MCF 10A (cell line): ENCODE measurements around the gene CD47. TPM values are rescaled to one million over a fixed set of nuclear protein-coding genes. Genes with fewer than 3 reads are reported as not detected.

ENCODE experiments used
- BruUV-seq: library from RNA; stranded (reverse); fragments of 400-500 nt; replicated peaks from 2 replicates; lab custom pipeline; 2021; lab: Mats Ljungman, UMichigan
- CTCF ChIA-PET: fragments of 300-600 bp; sonication (Branson Sonifier 250); formaldehyde crosslinking; extraction: SDS; loops from one replicate; lab custom pipeline; 2021; ENCODE audit warnings: antibody characterized with exemption, inconsistent platforms; lab: Yijun Ruan, JAX
- POLR2A ChIA-PET: fragments of 300-600, 350-650 bp; sonication (Branson Sonifier 250); formaldehyde crosslinking; extraction: SDS; loops from one replicate; lab custom pipeline; 2020; ENCODE audit warnings: antibody characterized with exemption, inconsistent platforms; lab: Yijun Ruan, JAX
- DNase-seq: peaks from one replicate; pipeline ENCODE4 v3.0.0-alpha.2; 2018; ENCODE audit not compliant: unreplicated experiment
- H3K27ac Mint-ChIP-seq: one replicate; pipeline ENCODE4 v1.8.0; 2022; ENCODE audit warnings: mild to moderate bottlenecking, low read depth, mixed read lengths; ENCODE audit not compliant: unreplicated experiment
- H3K27me3 Mint-ChIP-seq: one replicate; pipeline ENCODE4 v1.8.0; 2022; ENCODE audit warnings: mixed read lengths; ENCODE audit not compliant: insufficient read depth, unreplicated experiment
- H3K36me3 Mint-ChIP-seq: one replicate; pipeline ENCODE4 v1.8.0; 2022; ENCODE audit warnings: mild to moderate bottlenecking, moderate library complexity, mixed read lengths; ENCODE audit not compliant: insufficient read depth, unreplicated experiment
- H3K4me1 Mint-ChIP-seq: one replicate; pipeline ENCODE4 v1.8.0; 2022; ENCODE audit warnings: mixed read lengths; ENCODE audit not compliant: insufficient read depth, unreplicated experiment
- H3K4me3 Mint-ChIP-seq: one replicate; pipeline ENCODE4 v1.8.0; 2022; ENCODE audit warnings: mild to moderate bottlenecking, moderate library complexity, mixed read lengths; ENCODE audit not compliant: unreplicated experiment
- H3K9me3 Mint-ChIP-seq: one replicate; pipeline ENCODE4 v1.8.0; 2022; ENCODE audit warnings: mixed read lengths; ENCODE audit not compliant: unreplicated experiment
- intact Hi-C: fragments of 100-400 bp; cut with micrococcal nuclease; formaldehyde crosslinking; loops from 2 replicates; pipeline ENCODE4 v1.14.1; 2022
- total RNA-seq: library from RNA; stranded (reverse); gene quantifications from 2 replicates; pipeline ENCODE4 v1.2.3, GENCODE V29; 2022
- TF ChIP-seq, protein P1 (sequence below): fragments of 200-600 bp; IDR thresholded peaks from one replicate; pipeline ENCODE4 v1.8.0; 2022; ENCODE audit warnings: antibody characterized with exemption, mild to moderate bottlenecking; ENCODE audit not compliant: unreplicated experiment

Gene CD47
- total RNA-seq, 1 experiment from 2014 or later = 28.5 TPM

DNA sequence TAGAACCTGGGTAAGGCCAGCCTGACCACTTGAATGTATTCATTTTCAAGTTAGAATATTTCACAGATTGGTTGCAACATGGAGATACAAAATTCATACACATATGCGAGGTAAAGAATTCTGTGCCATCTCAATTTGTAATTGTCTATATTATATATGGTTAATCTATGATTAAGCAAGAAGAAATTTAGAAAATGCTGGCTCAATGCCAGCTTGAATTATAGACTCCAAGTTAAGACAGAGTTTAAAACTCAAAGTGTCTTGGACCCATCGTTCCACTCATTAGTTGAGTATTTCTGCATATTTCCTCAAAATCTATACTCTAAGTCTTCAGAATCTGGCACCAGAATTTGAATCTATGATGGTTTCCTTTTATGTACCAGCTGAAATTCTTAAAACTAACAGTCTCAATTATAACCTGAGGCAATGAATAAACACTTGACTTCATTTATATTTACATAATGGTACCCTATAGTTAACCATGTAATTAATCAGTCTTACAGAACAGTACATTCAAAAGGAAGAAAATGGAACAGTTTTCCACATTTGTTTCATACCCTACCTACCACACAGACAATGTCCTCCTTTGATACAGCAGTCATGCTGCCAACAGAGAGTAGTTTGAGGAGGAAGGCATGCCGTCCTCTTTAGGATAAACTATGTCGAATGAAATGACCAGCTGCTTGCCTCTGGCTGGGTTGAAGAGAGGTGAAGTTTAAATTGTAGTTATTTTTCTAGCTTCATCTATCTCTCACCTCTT is 95.7 kb downstream of the CD47 start:
- ChIA-PET POLR2A (interaction anchor here (0.6 to 3.0 kb wide), 2 partner anchors 8 to 122 kb away, joined by 3 to 14 read pairs; no protein-coding TSS in a partner anchor), CTCF (no interaction called here)
- peak; percentile 24 for DNase-seq
- Mint-ChIP-seq H3K27ac (no peak overlapping the region), H3K4me1 (peaks cover 30% of the 10 kb centered on the region), H3K36me3 (no peaks in the 10 kb centered on the region), H3K27me3 (no peaks in the 10 kb centered on the region), H3K9me3 (no peaks in the 10 kb centered on the region), H3K4me3 (no peak overlapping the region)
- intact Hi-C loops = no loop called here
- BruUV-seq = no TSS peak
- TF ChIP-seq, protein P1, sequence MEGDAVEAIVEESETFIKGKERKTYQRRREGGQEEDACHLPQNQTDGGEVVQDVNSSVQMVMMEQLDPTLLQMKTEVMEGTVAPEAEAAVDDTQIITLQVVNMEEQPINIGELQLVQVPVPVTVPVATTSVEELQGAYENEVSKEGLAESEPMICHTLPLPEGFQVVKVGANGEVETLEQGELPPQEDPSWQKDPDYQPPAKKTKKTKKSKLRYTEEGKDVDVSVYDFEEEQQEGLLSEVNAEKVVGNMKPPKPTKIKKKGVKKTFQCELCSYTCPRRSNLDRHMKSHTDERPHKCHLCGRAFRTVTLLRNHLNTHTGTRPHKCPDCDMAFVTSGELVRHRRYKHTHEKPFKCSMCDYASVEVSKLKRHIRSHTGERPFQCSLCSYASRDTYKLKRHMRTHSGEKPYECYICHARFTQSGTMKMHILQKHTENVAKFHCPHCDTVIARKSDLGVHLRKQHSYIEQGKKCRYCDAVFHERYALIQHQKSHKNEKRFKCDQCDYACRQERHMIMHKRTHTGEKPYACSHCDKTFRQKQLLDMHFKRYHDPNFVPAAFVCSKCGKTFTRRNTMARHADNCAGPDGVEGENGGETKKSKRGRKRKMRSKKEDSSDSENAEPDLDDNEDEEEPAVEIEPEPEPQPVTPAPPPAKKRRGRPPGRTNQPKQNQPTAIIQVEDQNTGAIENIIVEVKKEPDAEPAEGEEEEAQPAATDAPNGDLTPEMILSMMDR = no peak

DNA sequence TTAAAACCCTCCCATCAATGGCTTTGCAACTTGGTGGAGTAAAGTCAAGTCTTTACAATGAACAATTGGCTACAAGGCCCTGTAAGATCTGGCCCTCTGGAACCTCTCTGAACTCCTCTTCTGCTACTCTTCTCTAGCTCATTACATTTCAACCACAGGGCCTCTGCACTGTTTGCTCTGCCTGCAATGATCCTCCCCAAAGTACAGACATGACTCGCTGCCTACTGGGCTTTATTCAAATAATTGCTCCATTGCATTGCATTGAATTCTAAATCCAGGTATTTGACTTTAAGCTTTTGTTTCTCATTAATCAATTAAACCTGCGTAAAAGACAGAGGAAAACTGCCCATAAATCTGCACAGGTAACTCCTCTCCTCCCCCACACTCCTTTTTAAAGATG is 96.7 kb downstream of the CD47 start:
- no peak overlapping the region for H3K4me3 Mint-ChIP-seq
- intact Hi-C loops = no loop called here
- BruUV-seq = no TSS peak
- H3K4me1 Mint-ChIP-seq = peaks cover 30% of the 10 kb centered on the region
- no peak for DNase-seq
- ChIA-PET CTCF (interaction anchor here (1.0 to 1.2 kb wide), 2 partner anchors 12 to 758 kb away, joined by 3 to 4 read pairs; no protein-coding TSS in a partner anchor), POLR2A (interaction anchor here (0.6 to 3.1 kb wide), 4 partner anchors 7 to 121 kb away, joined by 3 to 14 read pairs (median 7); no protein-coding TSS in a partner anchor)
- H3K27me3 Mint-ChIP-seq = no peaks in the 10 kb centered on the region
- H3K36me3 Mint-ChIP-seq = no peaks in the 10 kb centered on the region
- no peaks in the 10 kb centered on the region for H3K9me3 Mint-ChIP-seq
- H3K27ac Mint-ChIP-seq = no peak overlapping the region
- TF ChIP-seq, protein P1 = no peak

DNA sequence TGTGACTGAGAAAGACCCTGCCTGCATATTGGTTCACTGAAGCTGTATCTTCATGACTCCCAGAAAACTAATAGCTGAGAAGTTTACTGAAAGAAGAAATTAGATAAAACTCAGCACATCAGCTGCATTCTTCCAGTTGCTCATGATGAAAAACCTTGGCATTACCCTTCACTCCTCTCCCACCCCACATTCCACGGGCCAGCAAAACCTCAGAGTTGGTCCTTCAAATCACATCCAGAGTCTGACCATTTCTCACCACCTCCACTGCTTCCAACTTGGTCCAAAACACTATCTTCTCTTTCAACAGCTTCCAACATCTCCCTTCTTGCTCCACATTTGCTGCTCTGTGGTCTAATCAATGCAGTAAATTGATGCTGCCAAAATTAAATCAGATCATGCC is 97.1 kb downstream of the CD47 start:
- CTCF ChIA-PET = interaction anchor here (0.6 to 1.2 kb wide), 4 partner anchors 13 to 757 kb away, joined by 3 to 4 read pairs (median 3); no protein-coding TSS in a partner anchor
- Mint-ChIP-seq H3K27ac (no peak overlapping the region), H3K4me1 (peaks cover 30% of the 10 kb centered on the region)

More for the DNA sequence above, 97.1 kb downstream of the CD47 start:
- H3K9me3 Mint-ChIP-seq = no peaks in the 10 kb centered on the region
- BruUV-seq = no TSS peak
- no peaks in the 10 kb centered on the region for H3K36me3 Mint-ChIP-seq
- POLR2A ChIA-PET = interaction anchor here (3.1 kb wide), 1 partner anchor 96 kb away, joined by 11 read pairs; no protein-coding TSS in a partner anchor
- intact Hi-C loops = no loop called here
- H3K27me3 Mint-ChIP-seq = no peaks in the 10 kb centered on the region
- TF ChIP-seq, protein P1 = no peak
- DNase-seq = no peak
- H3K4me3 Mint-ChIP-seq = no peak overlapping the region

Other genes with a start within 250 kb of the CD47 start
- gene IFT57, start 131.4 kb upstream of the CD47 start, total RNA-seq = 38.9 and 46.6 TPM in 2 replicates
- gene HHLA2, start 205.5 kb upstream of the CD47 start, total RNA-seq = not detected in 2 replicates